Measurements from ENCODE around the gene ELAVL3.
"Not testable (repeated sequence)": the region's sequence is repeated elsewhere in the genome, so short reads cannot be mapped to it uniquely, and the experiment has no call there.

Gene ELAVL3

GRCh38 chr19:11486661-11487503 lies 6.0 kb upstream of the ELAVL3 start:
- DNase-seq (ENCODE audit: low read depth), result no peak

DNA sequence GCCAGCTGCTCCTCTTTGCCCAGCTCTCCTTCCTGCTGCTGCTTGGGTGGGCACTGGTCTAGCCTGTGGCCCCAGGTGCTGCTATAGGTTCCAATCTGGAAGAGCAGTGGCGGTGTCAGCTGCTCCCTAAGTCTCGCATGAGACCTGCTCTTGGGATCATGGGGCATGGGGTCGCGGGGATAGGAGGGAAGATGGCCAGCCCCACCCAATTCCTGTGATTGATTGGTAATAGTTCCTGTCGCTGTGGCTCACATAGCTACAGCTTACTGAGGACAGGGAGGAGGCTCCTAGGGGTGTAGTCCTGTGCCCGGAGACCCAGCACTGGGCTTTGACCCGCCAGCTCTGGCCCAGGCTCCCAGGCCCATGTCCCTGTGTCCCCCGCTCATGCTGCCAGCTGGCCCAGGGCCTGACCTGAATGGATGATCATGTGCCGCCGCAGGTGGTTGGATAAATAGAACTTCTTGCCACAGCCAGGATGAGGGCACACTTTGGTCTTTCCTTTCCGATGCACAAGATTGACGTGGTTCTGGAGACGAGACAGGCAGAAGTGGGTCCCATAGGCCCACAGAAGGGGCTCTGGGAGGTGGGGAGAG lies 4.5 kb upstream of the ELAVL3 start:
- DNase-seq (ENCODE audit: low read depth), result no peak

GRCh38 chr19:11483366-11484111 lies 2.7 kb upstream of the ELAVL3 start:
- DNase-seq (ENCODE audit: low read depth), result no peak

- peak; percentile 70 for DNase-seq (ENCODE audit: low read depth)
Observed at GRCh38 chr19:11482384-11483050, 1.7 kb upstream of the ELAVL3 start.

GRCh38 chr19:11481534-11482383 lies 913 bp upstream of the ELAVL3 start:
- DNase-seq (ENCODE audit: low read depth), result peak; percentile 80

GRCh38 chr19:11479898-11480714 lies 740 bp downstream of the ELAVL3 start:
- DNase-seq (ENCODE audit: low read depth), result no peak

- no peak for DNase-seq (ENCODE audit: low read depth)
Observed at GRCh38 chr19:11479090-11479897, 1.6 kb downstream of the ELAVL3 start.

DNA sequence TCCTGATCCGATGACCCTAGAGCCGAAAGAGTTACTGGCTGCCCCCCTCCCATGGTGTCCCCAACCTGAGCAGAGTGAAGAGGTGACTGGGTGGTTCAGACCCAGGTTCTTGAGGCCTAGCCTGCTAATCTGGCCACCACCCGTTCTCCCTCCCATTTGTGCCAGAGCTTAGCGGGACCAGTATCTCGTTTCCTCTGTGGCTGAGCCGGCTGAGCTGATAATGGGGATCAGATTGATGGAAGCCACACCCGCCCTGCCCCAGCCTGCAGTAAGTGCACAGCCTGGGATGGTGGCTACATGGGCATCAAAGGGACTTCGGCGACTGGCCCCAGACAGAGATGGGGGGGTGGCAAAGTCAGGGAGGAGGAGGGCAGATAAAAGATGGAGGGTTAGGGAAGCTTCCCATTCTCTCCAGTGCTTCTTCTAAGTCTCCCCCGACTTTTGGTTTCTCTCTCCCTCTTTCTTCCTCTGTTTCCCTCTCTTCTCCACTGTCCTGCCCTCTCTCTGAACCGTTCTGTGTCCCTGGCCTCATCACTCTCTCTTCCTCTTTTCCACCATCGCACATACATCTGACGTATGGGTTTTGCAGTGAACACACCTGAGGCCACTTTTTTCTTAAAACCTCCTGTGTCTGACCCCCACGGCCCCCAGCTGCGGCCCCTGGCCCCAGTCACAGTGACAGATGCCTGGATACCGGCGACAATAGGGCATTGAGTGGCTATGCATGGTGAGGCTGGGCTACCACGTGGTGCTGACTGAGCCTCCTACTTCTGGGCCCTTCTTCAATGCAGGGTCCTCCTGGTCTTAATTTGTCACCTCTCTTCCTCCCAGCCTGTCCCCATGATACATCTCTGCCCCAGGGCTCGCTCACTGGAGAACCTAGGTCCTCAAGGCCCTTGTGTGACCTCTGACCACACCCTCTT lies 2.4 kb downstream of the ELAVL3 start:
- DNase-seq (ENCODE audit: low read depth), result no peak

DNA sequence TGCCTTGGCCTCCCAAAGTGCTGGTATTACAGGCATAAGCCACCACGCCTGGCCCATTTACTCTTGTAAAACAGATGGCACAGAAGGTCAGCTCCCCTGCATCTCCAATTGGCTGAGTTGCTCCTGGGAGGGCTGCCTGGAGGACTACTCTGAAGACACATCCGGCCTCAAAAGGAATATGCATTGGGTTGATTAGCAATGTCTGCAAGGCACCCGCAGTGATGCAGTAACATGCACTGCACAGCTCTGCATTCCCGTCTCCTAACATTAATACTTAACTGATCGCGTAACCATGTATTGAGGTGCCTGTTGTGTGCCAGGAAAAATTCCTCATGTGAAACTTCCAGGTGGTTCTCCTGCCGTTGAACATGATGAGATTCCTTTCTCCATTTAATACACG lies 5.0 kb downstream of the ELAVL3 start:
- DNase-seq (ENCODE audit: low read depth), result no peak

DNA sequence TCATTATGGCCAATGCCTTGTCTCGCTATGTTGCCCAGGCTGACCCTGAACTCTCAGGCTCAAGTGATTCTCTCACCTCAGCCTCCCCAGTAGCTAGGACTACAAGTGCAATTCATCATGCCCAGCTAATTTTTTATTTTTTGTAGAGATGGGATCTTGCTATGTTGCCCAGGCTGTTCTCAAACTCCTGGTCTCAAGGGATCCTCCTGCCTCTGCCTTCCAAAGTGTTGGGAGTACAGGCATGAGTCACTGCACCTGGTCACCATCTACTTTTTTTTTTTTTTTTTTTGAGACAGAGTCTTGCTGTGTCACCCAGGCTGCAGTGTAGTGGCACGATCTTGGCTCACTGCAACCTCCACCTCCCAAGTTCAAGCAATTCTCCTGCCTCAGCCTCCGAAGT lies 5.5 kb downstream of the ELAVL3 start:
- DNase-seq (ENCODE audit: low read depth), result not testable (repeated sequence)

DNA sequence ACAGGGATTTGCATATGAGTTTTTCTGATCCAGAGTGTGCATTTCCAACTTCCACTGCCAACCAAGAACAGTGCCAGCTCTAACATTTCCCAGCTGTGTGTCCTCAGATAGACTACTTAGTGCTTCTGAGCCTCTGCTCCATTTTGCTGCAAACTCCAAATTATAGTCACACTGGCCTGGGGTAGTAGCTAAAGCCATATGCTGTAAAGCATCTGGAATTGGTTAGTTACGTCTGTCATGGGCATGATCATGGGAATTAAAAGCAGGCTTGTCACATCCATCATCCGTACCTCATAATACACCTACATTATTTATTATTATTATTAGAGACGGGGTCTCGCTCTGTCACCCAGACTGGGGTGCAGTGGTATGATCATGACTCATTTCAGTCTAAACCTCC lies 7.1 kb downstream of the ELAVL3 start:
- no peak for DNase-seq (ENCODE audit: low read depth)

- not testable (repeated sequence) for DNase-seq (ENCODE audit: low read depth)
Observed at GRCh38 chr19:11468266-11468845, 12.5 kb downstream of the ELAVL3 start.

- DNase-seq (ENCODE audit: low read depth), result no peak
Observed at GRCh38 chr19:11465600-11465999, 15.2 kb downstream of the ELAVL3 start.

GRCh38 chr19:11464333-11465265 lies 16.2 kb downstream of the ELAVL3 start:
- no peak for DNase-seq (ENCODE audit: low read depth)

GRCh38 chr19:11463391-11463790 lies 17.5 kb downstream of the ELAVL3 start:
- DNase-seq (ENCODE audit: low read depth), result no peak

DNA sequence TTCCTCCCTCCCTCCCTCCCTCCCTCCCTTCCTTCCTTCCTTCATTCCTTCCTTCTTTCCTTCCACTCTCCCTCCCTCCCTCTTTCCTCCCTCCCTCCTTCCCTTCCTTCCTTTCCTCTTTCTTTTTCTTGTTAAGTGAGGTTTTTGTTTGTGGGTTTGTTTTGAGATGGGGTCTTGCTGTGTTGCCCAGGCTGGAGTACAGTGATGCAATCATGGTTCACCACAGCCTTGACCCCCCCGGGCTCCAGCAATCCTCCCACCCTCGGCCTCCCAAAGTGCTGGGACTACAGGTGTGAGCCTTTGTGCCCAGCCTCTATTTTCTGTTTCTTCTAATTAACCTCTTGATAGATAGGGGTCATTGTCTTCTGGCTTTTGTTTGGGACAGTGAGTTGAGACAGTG lies 19.4 kb downstream of the ELAVL3 start:
- no peak for DNase-seq (ENCODE audit: low read depth)

DNA sequence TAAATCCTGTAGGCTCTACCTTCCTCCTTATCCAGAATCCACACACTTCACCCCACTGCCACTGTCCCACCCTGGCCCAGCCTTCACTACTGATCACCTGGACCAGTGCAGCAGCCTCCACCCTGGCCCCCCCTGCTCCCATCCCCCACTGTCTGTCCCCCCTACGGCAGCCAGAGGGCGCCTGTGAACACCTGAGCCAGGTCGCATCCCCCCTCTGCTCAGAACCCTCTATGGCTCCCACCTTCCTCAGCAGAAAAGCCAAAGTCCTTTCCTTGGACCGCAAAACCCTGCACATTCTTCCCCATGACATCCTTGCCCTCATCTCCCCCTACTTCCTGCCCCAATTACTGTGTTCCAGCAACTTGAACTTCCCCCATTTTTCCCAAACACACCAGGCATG lies 20.6 kb downstream of the ELAVL3 start:
- no peak for DNase-seq (ENCODE audit: low read depth)
